Cardiac muscle cell (in vitro differentiated cells and primary cell): Measurements from ENCODE around the gene MRPL16. TPM values are rescaled to one million over a fixed set of nuclear protein-coding genes. Genes with fewer than 3 reads are reported as not detected.

ENCODE experiments used
- polyA plus RNA-seq: library from polyadenylated mRNA; unstranded; fragments of >200 nt; fragmentation: Nextera tagmentation; extraction: Ambion mirVana; gene quantifications from 2 replicates; pipeline ENCODE4 v1.2.1, GENCODE V29; 2016
- total RNA-seq: library from RNA; depleted of rRNA; stranded (reverse); fragments of >200 nt; gene quantifications from 2 replicates; pipeline ENCODE4 v1.2.3, GENCODE V29; 2016

MRPL16 gene
- total and polyA plus RNA-seq, 2 experiments from 2014 or later: 73.8 to 101 TPM

Other genes with a start within 250 kb of the MRPL16 start
- 20.6 and 27.3 TPM in 2 replicates for gene OSBP, start 195.0 kb downstream of the MRPL16 start, total RNA-seq
- 30.7 and 39.8 TPM in 2 replicates for gene OSBP, start 195.0 kb downstream of the MRPL16 start, polyA plus RNA-seq
- gene PATL1, start 141.7 kb downstream of the MRPL16 start, total RNA-seq: 7.9 and 10.9 TPM in 2 replicates
- gene PATL1, start 141.7 kb downstream of the MRPL16 start, polyA plus RNA-seq: 11.4 and 15.8 TPM in 2 replicates
- not detected in 2 replicates for gene OR10V1, start 96.9 kb downstream of the MRPL16 start, total RNA-seq
- not detected in 2 replicates for gene OR10V1, start 96.9 kb downstream of the MRPL16 start, polyA plus RNA-seq
- 32.5 and 42.3 TPM in 2 replicates for gene STX3, start 55.4 kb downstream of the MRPL16 start, total RNA-seq
- 21.7 and 27.8 TPM in 2 replicates for gene STX3, start 55.4 kb downstream of the MRPL16 start, polyA plus RNA-seq
- gene CBLIF, start 34.7 kb upstream of the MRPL16 start, total RNA-seq: 0.69 TPM in 1 of 2 replicates, not detected in the other
- gene CBLIF, start 34.7 kb upstream of the MRPL16 start, polyA plus RNA-seq: not detected in 2 replicates
- not detected in 2 replicates for gene TCN1, start 55.7 kb upstream of the MRPL16 start, total RNA-seq
- gene TCN1, start 55.7 kb upstream of the MRPL16 start, polyA plus RNA-seq: not detected in 2 replicates
- not detected in 2 replicates for gene OOSP3, start 68.0 kb upstream of the MRPL16 start, total RNA-seq
- gene OOSP3, start 68.0 kb upstream of the MRPL16 start, polyA plus RNA-seq: not detected in 2 replicates
- 0.48 TPM in 1 of 2 replicates, not detected in the other for gene OOSP1, start 127.7 kb upstream of the MRPL16 start, total RNA-seq
- gene OOSP1, start 127.7 kb upstream of the MRPL16 start, polyA plus RNA-seq: 0.71 and 0.91 TPM in 2 replicates
- gene OOSP4A, start 153.3 kb upstream of the MRPL16 start, total RNA-seq: not detected in 2 replicates
- gene OOSP4A, start 153.3 kb upstream of the MRPL16 start, polyA plus RNA-seq: not detected in 2 replicates
- gene OOSP4B, start 206.4 kb upstream of the MRPL16 start, total RNA-seq: not detected in 2 replicates
- gene OOSP4B, start 206.4 kb upstream of the MRPL16 start, polyA plus RNA-seq: not detected in 2 replicates
- not detected in 2 replicates for gene OOSP2, start 229.6 kb upstream of the MRPL16 start, total RNA-seq
- gene OOSP2, start 229.6 kb upstream of the MRPL16 start, polyA plus RNA-seq: not detected in 2 replicates
- not detected in 2 replicates for gene MS4A3, start 245.9 kb upstream of the MRPL16 start, total RNA-seq
- not detected in 2 replicates for gene MS4A3, start 245.9 kb upstream of the MRPL16 start, polyA plus RNA-seq